Measurements from ENCODE around the gene HS1BP3.

HS1BP3 gene

GRCh38 chr2:20596973-20597859, 53.7 kb downstream of the HS1BP3 start:
- DNase-seq, result no peak

- no peak for DNase-seq
Observed at GRCh38 chr2:20596193-20596972, 54.5 kb downstream of the HS1BP3 start.

- peak; percentile 11 to 40 for DNase-seq
Observed at GRCh38 chr2:20595439-20596192, 55.3 kb downstream of the HS1BP3 start.

GRCh38 chr2:20594957-20595356, 55.9 kb downstream of the HS1BP3 start:
- DNase-seq, result no peak

- DNase-seq, result no peak
Observed at GRCh38 chr2:20594048-20594750, 56.7 kb downstream of the HS1BP3 start.

- no peak for DNase-seq
Observed at GRCh38 chr2:20593072-20594034, 57.5 kb downstream of the HS1BP3 start.

- no peak for DNase-seq
Observed at GRCh38 chr2:20592106-20593071, 58.5 kb downstream of the HS1BP3 start.

GRCh38 chr2:20590704-20591515, 60.0 kb downstream of the HS1BP3 start:
- DNase-seq, result no peak

- no peak for DNase-seq
Observed at GRCh38 chr2:20589975-20590703, 60.8 kb downstream of the HS1BP3 start.

GRCh38 chr2:20588918-20589871, 61.7 kb downstream of the HS1BP3 start:
- no peak for DNase-seq

- DNase-seq, result no peak
Observed at GRCh38 chr2:20585710-20586594, 64.9 kb downstream of the HS1BP3 start.

- no peak for DNase-seq
Observed at GRCh38 chr2:20585359-20585709, 65.6 kb downstream of the HS1BP3 start.

- no peak for DNase-seq
Observed at GRCh38 chr2:20584399-20585358, 66.2 kb downstream of the HS1BP3 start.

GRCh38 chr2:20584045-20584398, 66.9 kb downstream of the HS1BP3 start:
- no peak for DNase-seq

GRCh38 chr2:20583425-20583881, 67.4 kb downstream of the HS1BP3 start:
- DNase-seq, result no peak
